AG04450 (cell line): ENCODE data around the gene DUXB. TPM values are rescaled to one million over a fixed set of nuclear protein-coding genes. Genes with fewer than 3 reads are reported as not detected.

Source experiments
- CTCF ChIA-PET: fragments of 300-600, 350-600 bp; formaldehyde crosslinking; extraction: SDS; loops from one replicate; lab custom pipeline; 2022; ENCODE audit warnings: antibody characterized with exemption, inconsistent platforms; lab: Charles Lee
- POLR2A ChIA-PET: fragments of 350-600 bp; formaldehyde crosslinking; extraction: SDS; loops from one replicate; lab custom pipeline; 2021; ENCODE audit warnings: antibody characterized with exemption, inconsistent platforms; lab: Yijun Ruan, JAX
- DNase-seq: peaks from one replicate; pipeline ENCODE4 v3.0.0-alpha.2; 2011; ENCODE audit warnings: low read depth, low spot score
- H3K27ac ChIP-seq: one replicate; pipeline ENCODE4 v1.5.1; 2012; ENCODE audit warnings: low read depth, low read length, control low read depth
- H3K27me3 ChIP-seq: one replicate; pipeline ENCODE4 v1.6.0; 2012; ENCODE audit warnings: low read length; ENCODE audit not compliant: control insufficient read depth, insufficient read depth
- H3K4me3 ChIP-seq: 2 replicates; pipeline ENCODE4 v1.5.1; 2011; ENCODE audit warnings: mild to moderate bottlenecking, low read depth, low read length, control low read depth
- H3K9me3 ChIP-seq: 2 replicates; pipeline ENCODE4 v1.5.1; 2012; ENCODE audit warnings: low read length; ENCODE audit not compliant: control insufficient read depth, insufficient read depth
- CTCF ChIP-seq: IDR thresholded peaks from 2 replicates; pipeline ENCODE4 v1.5.1; 2011; ENCODE audit warnings: low read depth, low read length, control low read depth, inconsistent platforms
- polyA plus RNA-seq: library from polyadenylated mRNA; depleted of rRNA; stranded (reverse); fragments of >200 nt; gene quantifications from 2 replicates; pipeline ENCODE4 v1.2.3, GENCODE V29; 2011

DUXB gene
- polyA plus RNA-seq, 1 experiment, result not detected

- Histone ChIP-seq H3K9me3 (no peaks in the 10 kb centered on the region), H3K4me3 (no peak within 1 kb of the TSS), H3K27ac (no peak within 1 kb of the TSS), H3K27me3 (peaks cover 2% of the 10 kb centered on the region)
- DNase-seq, result no peak
- ChIA-PET POLR2A (no interaction called here), CTCF (no interaction called here)
- TF ChIP-seq CTCF, result no peak
Observed at GRCh38 chr16:75726390-75726789, 25.1 kb upstream of the DUXB start, which contains the start of gene CPHXL. Gene CPHXL, minus strand, starts transcription at chr16:75726490. Its CDS starts 48 bp downstream, at chr16:75726442.

DNA sequence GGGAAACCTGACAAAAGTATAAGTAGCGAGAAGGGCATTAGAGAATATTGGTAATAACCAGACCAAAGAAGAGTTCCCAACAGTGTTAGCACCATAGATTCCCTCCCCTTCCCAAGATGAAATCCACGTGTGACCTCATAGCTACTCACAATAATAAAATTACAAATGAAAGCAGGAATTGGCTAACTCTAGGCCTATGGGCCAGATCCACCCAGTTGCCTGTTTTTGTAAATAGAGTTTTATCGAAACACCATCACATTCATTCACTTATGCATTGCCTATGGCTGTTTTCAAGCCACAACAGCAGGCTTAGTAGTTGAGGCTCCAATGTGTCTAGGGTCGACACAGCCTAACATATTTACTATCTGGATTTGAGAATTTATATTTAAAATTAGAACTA lies 17.2 kb upstream of the DUXB start:
- DNase-seq, result no peak
- TF ChIP-seq CTCF, result no peak
- H3K4me3 ChIP-seq, result no peak overlapping the region
- no peak overlapping the region for H3K27ac ChIP-seq
- H3K9me3 ChIP-seq, result no peaks in the 10 kb centered on the region; the same call in 1 of the 2 replicates
- H3K27me3 ChIP-seq, result peaks cover 2% of the 10 kb centered on the region
- ChIA-PET POLR2A (no interaction called here), CTCF (no interaction called here)

DNA sequence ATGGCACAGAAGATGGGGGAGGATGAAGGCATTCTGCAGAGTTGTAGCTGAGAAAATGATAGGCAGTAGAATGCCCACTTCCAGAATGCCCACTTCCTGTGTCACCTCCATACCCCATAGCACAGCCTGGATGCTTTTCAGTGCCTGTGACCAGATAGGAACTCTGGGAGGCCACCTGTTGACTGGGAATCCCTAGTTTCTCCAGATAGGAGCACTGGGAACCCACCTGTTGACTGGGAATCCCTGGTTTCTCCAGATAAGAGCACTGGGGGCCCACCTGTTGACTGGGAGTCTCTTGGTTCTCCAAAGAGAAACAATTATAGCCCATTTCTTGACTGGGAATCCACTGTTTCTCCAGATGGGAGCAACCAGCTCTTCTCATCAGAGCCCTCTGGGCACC lies 13.4 kb upstream of the DUXB start:
- no peak overlapping the region for H3K27ac ChIP-seq
- CTCF ChIA-PET, result no interaction called here
- H3K9me3 ChIP-seq, result peaks cover 2% of the 10 kb centered on the region
- no peak for TF ChIP-seq CTCF
- POLR2A ChIA-PET, result no interaction called here
- no peak overlapping the region for H3K4me3 ChIP-seq
- DNase-seq, result no peak
- peaks cover 2% of the 10 kb centered on the region for H3K27me3 ChIP-seq

- CTCF ChIA-PET, result no interaction called here
- H3K27ac ChIP-seq, result no peak overlapping the region
- POLR2A ChIA-PET, result no interaction called here
Observed at GRCh38 chr16:75710344-75710743, 9.1 kb upstream of the DUXB start.

DNA sequence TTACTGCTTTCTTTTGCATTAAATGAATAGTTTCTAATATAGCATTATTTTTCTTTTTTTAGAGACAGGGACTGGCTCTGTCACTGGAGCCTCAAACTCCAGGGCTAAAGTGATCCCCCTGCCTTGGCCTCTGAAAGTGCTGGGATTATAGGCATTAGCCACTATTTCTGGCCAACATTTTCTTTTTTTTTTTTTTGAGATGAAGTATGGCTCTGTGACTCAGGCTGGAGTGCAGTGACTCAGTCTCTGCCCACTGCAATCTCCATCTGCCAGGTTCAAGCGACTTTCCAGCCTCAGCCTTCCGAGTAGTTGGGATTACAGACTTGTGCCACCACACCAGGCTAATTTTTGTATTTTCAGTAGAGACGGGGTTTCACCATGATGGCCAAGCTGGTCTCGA lies 2.0 kb upstream of the DUXB start:
- Histone ChIP-seq H3K27me3 (no peaks in the 10 kb centered on the region), H3K9me3 (no peaks in the 10 kb centered on the region), H3K4me3 (no peak overlapping the region), H3K27ac (no peak overlapping the region)
- DNase-seq, result no peak
- ChIA-PET POLR2A (no interaction called here), CTCF (no interaction called here)
- TF ChIP-seq CTCF, result no peak

More at GRCh38 chr16:75710344-75710743, 9.1 kb upstream of the DUXB start:
- TF ChIP-seq CTCF, result no peak
- no peak for DNase-seq
- Histone ChIP-seq H3K9me3 (peaks cover 3% of the 10 kb centered on the region; the same call in 1 of the 2 replicates), H3K4me3 (no peak overlapping the region), H3K27me3 (peaks cover 2% of the 10 kb centered on the region)
